HG02588 (cell line): ENCODE measurements around the gene MYOZ3.

ENCODE experiments used
- ATAC-seq: cut with Tn5 transposase; IDR thresholded peaks from one replicate; pipeline ENCODE4 v1.9.1; 2021; ENCODE audit warnings: mild to moderate bottlenecking, moderate library complexity; ENCODE audit not compliant: unreplicated experiment

The MYOZ3 gene

DNA sequence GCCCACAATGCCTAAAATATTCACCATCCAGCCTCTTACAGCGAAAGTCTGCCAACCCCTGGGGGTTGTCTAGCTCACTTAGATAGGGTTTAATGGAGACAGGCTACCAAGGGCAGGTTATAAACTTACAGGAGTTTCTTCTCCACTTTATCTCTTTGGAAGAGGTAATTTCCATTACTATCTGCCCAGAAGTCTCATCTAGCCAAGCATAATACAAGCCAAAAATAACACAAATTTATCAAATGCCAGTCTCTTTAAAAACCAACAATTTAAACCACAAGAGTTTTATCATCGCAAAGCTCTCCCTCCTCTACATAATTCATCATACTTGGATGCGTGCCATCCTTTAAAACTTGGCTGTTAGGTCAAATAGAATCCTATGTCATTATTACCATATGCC is 33.6 kb downstream of the MYOZ3 start:
- no peak for ATAC-seq

DNA sequence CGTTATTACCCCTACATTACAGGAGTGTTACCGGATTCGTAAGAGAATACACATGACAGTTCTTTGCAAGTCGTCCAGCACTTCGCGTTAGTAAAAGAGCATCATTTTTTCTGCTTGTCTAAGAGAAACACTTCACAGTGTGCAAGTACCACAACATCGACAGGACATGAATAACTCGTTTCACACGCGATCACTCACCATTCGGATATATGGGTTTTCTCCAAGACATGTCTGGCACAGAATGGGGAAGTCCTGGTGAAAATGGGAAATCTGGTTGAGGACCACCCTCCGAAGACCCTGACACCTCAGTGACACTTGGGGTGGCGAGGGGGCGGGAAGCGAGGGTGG is 39.2 kb downstream of the MYOZ3 start:
- no peak for ATAC-seq

DNA sequence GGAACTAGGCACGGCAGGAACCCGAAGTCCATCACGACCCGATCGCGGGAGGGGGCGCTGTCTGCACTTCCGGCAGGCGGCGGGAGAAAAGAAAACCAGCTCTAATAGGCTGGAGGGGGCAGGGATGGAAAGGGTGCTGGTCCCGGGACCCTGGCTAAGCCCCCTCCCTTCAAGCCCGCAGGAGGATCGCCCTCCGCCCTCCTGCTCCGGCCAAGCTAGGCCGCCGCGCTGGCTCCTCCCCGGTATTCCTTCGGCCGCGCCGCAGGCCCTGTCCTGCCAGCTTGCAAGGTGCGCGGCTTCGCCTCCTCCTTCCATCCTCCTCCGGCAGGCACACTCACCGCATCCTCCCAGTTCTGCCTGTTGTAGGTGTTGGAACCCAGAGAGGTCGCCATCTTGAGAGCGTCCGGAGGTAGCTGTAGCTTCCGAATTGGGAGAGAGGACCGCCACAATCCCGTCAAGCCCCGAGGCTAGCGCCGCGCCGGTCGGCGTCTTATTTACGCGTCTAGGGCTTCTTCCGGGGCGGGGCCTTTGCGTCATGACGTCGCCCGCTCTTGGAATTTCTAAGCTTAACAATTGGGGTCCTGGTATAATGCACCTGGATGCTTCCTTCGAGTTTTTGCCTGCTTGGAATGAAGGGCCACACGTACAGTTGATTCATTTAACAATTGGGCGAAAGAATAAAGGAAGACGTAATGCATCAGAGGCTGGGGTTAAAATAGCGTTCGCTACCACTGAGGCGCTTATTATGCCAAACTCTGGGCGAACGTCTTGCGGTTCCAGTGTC is 39.7 kb downstream of the MYOZ3 start, which contains the start of gene RBM22:
Gene RBM22 (minus strand): TSS at position 469 of the 784 bp plus-strand sequence. CDS start 77 bp downstream, at position 392.
- peak; percentile 96 for ATAC-seq

DNA sequence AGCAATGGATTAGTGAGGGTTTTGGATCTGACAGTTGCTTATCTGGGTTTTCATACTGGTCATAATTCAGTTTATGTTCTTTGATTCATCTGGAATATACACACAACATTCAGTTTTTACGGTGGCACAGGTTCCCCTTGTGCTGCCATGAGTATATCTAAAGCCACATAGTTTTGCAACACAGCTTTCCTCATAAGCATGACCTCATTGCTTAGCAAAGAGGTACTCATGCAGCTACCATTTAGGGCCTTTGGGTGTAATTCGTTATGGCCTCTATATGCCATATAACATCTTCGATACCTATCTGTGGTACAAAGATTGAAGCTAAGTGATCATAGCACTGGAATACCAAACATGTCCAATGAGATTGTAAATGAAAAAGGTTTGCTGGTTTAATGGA is 42.7 kb downstream of the MYOZ3 start:
- no peak for ATAC-seq

DNA sequence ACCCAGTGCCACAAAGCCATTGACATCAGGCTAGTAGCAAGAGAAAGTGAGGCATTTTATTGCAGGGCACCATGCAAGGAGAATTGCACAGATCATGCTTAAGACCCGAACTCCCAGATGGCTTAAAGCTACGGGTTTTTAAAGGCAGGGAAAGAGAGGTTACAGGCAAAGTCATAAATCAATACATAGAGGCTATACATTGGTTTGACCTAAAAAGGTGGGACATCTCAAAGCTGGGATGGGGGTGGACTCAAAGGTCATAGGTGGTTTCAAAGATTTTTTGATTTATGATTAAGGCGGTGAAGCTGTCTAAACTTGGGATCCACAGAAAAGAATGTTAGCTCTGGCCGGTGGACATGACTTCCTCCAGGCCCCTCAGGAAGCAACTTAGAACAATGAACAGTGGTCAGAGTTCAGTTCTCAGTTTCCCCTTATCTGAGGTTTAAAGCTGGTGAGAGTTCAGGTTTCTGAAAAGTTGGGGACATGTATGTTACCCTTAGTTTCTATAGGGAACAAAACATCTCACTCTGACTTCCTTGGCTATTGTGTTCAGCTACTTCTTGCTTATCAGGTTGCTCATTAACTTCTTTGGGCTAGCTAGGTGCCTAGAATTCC is 45.8 kb downstream of the MYOZ3 start:
- no peak for ATAC-seq

DNA sequence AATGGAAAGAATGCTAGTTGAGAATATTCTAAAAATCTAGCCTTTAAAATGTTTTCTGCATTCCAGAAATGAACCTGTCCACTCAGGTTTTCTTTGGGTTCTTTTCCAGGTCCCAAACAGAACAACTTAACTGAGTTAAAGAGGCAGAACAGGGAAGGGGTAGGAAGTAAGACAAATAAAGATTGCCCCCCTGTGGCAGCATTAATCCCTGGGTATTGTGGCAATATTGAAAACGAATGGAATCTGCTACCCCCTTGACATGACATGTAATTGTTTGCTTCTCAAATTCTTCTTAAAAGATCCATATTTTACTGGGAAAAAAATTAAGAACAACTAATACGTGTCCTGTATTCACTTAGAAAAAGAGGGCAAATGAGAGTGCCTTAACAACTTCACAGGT is 49.1 kb downstream of the MYOZ3 start:
- ATAC-seq, result no peak

DNA sequence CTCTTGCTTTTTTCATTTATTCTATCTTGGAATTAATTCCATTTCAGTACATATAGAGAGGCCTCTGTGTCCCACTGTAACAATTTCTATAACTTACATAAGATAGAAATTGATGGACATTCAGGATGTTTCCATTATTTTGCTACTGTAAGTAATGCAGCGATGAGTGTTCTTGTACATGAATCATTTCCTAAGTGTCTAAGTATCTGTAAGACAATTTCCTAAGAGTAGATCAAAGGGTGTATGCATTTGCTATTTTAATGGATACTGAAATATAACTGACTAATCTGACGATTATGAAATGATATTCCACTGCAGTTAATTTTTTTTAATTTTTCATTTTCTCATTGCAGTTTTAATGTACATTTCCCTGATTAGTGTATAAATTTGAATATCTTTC is 62.8 kb downstream of the MYOZ3 start:
- no peak for ATAC-seq
